ENCODE measurements around the gene MOXD1.

DNA sequence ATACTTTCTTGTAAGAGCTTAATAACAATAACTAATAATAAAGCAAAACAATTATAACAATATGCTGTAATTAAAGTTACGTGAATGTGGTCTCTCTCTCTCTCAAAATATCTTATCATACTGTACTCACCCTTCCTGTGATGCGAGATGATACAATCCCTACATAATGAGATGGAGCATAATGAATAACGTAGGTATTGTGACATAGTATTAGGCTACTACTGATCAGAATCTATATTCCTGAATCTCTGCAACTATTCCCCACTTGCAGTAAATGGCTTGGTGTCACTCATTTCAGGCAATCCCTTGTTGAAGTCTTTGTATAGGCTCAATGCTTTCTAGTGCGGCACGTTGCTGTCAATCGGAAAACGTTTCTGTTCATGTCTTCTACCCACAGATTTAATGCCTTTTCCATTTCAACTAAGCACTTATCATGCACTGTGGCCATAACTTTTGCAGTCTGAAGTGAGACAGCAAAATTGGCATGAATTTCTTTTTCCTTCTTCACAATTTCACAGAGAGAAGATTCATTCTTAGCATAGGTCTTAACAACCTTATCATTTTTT is 32.3 kb downstream of the MOXD1 start:
- TF ChIP-seq POLR2A (IDR thresholded peaks at IDR 0.05; ENCODE audit: low read depth, low read length), result no peak
- TF ChIP-seq SPI1 (IDR thresholded peaks at IDR 0.05; ENCODE audit: low read depth, low read length), result no peak
- no peak for TF ChIP-seq POLR2AphosphoS5 (IDR thresholded peaks at IDR 0.05; ENCODE audit: low read depth, low read length)
- TF ChIP-seq TAF1 (IDR thresholded peaks at IDR 0.05; ENCODE audit: low read depth, low read length), result no peak
